Measurements from ENCODE around the gene TRDMT1.

- TF ChIP-seq EZH2phosphoT487 (IDR thresholded peaks at IDR 0.05), result no peak
- TF ChIP-seq, protein P1, sequence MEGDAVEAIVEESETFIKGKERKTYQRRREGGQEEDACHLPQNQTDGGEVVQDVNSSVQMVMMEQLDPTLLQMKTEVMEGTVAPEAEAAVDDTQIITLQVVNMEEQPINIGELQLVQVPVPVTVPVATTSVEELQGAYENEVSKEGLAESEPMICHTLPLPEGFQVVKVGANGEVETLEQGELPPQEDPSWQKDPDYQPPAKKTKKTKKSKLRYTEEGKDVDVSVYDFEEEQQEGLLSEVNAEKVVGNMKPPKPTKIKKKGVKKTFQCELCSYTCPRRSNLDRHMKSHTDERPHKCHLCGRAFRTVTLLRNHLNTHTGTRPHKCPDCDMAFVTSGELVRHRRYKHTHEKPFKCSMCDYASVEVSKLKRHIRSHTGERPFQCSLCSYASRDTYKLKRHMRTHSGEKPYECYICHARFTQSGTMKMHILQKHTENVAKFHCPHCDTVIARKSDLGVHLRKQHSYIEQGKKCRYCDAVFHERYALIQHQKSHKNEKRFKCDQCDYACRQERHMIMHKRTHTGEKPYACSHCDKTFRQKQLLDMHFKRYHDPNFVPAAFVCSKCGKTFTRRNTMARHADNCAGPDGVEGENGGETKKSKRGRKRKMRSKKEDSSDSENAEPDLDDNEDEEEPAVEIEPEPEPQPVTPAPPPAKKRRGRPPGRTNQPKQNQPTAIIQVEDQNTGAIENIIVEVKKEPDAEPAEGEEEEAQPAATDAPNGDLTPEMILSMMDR (IDR thresholded peaks at IDR 0.05), result no peak
Observed at GRCh38 chr10:17125206-17125893, 76.1 kb downstream of the TRDMT1 start.

Data from neural progenitor cell (in vitro differentiated cells).